Measurements from ENCODE around the gene NMT2.

Gene NMT2

DNA sequence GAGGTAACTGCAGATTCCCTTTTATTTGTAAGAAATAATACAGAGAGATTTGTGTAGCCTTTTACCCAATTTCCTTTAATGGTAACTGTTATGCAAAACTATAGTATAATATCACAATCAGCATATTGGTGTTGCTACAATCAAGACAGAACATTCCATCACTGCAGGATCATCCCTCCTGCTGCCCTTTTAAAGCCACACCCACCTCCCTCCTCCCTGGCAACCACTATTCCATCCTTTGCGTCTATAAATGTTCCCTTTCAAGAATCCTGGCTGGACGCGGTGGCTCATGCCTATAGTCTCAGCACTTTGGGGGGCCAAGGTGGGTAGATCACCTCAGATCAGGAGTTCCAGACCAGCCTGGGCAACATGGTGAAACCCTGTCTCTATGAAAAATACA, 93.1 kb downstream of the NMT2 start:
- no peak for TF ChIP-seq Cebpa-rat (IDR thresholded peaks at IDR 0.05)
- no peak overlapping the region for H3K9ac ChIP-seq
- no peaks in the 10 kb centered on the region for H3K27me3 ChIP-seq
- no peaks in the 10 kb centered on the region for H4K20me1 ChIP-seq
- no peak overlapping the region for H3K27ac ChIP-seq
- peaks cover 13 to 30% (median 25%) of the 10 kb centered on the region in 11 experiments for H3K9me3 ChIP-seq (replicated peaks in 1 of 11)
- H3K4me2 ChIP-seq = no peak overlapping the region
- no peaks in the 10 kb centered on the region for H3K4me1 ChIP-seq
- H3K4me3 ChIP-seq = no peak overlapping the region
- H3K36me3 ChIP-seq = peaks cover 0 to 15% (median 8%) of the 10 kb centered on the region in 11 experiments; a peak in 7 of 22 replicates

DNA sequence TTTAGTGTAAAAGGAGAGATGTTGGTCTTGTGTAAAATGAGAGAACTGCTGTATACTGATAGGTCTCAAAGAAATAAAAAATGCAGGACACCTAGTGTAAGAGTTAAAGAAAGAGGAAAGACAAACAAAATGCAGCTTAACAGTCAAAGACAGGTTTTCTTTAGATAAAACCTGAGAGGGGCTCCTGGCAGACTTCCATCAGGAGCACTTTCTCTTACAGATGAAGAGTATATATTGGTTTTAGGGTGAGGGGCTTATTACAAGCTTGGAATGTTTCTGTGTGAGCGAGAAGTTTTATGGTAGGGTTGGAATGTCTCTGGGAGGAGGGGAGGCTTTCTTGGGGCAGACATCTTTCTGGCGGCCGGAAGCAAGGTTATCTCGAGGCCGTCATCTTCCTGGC, 96.1 kb downstream of the NMT2 start:
- TF ChIP-seq Cebpa-rat (IDR thresholded peaks at IDR 0.05) = no peak
- no peak overlapping the region for H3K9ac ChIP-seq
- H3K9me3 ChIP-seq (replicated peaks in 1 of 11) = peaks cover 17 to 45% (median 30%) of the 10 kb centered on the region in 11 experiments

GRCh38 chr10:15069230-15069629, 99.3 kb downstream of the NMT2 start:
- H3K27ac ChIP-seq = no peak overlapping the region
- H4K20me1 ChIP-seq = no peaks in the 10 kb centered on the region
- no peak overlapping the region for H3K9ac ChIP-seq
- H3K27me3 ChIP-seq = no peaks in the 10 kb centered on the region
- no peak overlapping the region for H3K4me2 ChIP-seq
- no peak overlapping the region for H3K4me3 ChIP-seq
- H3K4me1 ChIP-seq = no peaks in the 10 kb centered on the region
- TF ChIP-seq Cebpa-rat (IDR thresholded peaks at IDR 0.05) = no peak
- H3K36me3 ChIP-seq = peaks cover 0 to 15% (median 9%) of the 10 kb centered on the region in 11 experiments; a peak in 8 of 22 replicates
- H3K9me3 ChIP-seq (replicated peaks in 1 of 11) = peaks cover 36 to 68% (median 52%) of the 10 kb centered on the region in 11 experiments

More for the DNA sequence above, 96.1 kb downstream of the NMT2 start:
- H3K36me3 ChIP-seq = peaks cover 0 to 15% (median 8%) of the 10 kb centered on the region in 11 experiments; a peak in 7 of 22 replicates
- no peak overlapping the region for H3K4me2 ChIP-seq
- H4K20me1 ChIP-seq = no peaks in the 10 kb centered on the region
- H3K4me3 ChIP-seq = no peak overlapping the region
- H3K27me3 ChIP-seq = no peaks in the 10 kb centered on the region
- no peak overlapping the region for H3K27ac ChIP-seq
- no peaks in the 10 kb centered on the region for H3K4me1 ChIP-seq

- Histone ChIP-seq H3K9me3 (replicated peaks in 1 of 11) (peaks cover 36 to 68% (median 53%) of the 10 kb centered on the region in 11 experiments), H3K9ac (no peak overlapping the region), H4K20me1 (no peaks in the 10 kb centered on the region), H3K27me3 (no peaks in the 10 kb centered on the region), H3K4me2 (no peak overlapping the region), H3K4me3 (no peak overlapping the region), H3K4me1 (no peaks in the 10 kb centered on the region), H3K27ac (no peak overlapping the region), H3K36me3 (peaks cover 0 to 15% (median 8%) of the 10 kb centered on the region in 11 experiments; a peak in 8 of 22 replicates)
- no peak for TF ChIP-seq Cebpa-rat (IDR thresholded peaks at IDR 0.05)
Observed at GRCh38 chr10:15068802-15069201, 99.7 kb downstream of the NMT2 start.

DNA sequence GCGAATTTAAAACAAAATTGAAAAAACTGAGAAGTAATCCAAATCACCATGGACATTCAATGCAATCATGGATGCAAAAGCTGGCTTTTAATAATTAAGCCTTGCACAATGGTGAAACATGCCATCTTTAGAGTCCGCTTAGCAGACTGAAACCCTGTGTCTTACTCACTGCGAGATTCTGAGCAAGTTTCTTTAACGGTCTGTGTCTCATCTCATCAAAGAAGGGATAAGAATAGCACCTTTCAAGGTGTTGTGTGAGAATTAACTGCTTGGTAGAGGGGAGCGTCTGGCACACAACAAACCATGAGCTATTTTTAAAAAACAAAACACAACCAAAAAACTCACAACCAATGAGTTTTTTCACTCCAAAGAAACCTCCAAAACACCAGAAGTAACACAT, 101.3 kb downstream of the NMT2 start:
- Histone ChIP-seq H3K27me3 (no peaks in the 10 kb centered on the region), H4K20me1 (no peaks in the 10 kb centered on the region), H3K36me3 (peaks cover 0 to 6% (median 0%) of the 10 kb centered on the region in 11 experiments; a peak in 5 of 22 replicates), H3K4me3 (no peak overlapping the region), H3K27ac (no peak overlapping the region), H3K9me3 (replicated peaks in 1 of 11) (peaks cover 28 to 55% (median 40%) of the 10 kb centered on the region in 11 experiments), H3K4me2 (no peak overlapping the region), H3K9ac (no peak overlapping the region), H3K4me1 (no peaks in the 10 kb centered on the region)
- TF ChIP-seq Cebpa-rat (IDR thresholded peaks at IDR 0.05) = no peak

DNA sequence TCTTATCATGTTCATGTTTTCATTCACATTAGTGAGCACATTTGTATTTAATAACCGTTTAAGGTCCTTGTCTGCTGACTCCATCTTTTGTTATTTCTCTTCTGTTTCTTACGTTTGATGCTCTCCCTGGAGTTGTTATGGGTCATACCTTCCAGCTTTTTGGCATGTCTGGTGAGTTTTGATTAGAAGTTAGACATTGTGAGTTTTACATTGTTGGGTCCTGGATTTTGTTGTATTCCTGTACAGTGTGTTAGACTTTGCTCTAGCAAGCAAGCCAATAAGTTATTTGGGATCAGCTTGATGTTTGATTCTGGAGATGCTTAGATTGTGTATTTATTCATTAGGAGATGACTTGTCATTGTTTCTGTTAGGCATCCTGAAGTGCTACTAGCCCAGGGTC, 107.9 kb downstream of the NMT2 start:
- H3K9ac ChIP-seq = no peak overlapping the region
- H3K4me3 ChIP-seq = no peak overlapping the region
- H3K9me3 ChIP-seq (replicated peaks in 1 of 11) = peaks cover 32 to 40% (median 36%) of the 10 kb centered on the region in 11 experiments
- H4K20me1 ChIP-seq = no peaks in the 10 kb centered on the region
- H3K27ac ChIP-seq = no peak overlapping the region
- H3K36me3 ChIP-seq = peaks cover 0 to 5% (median 0%) of the 10 kb centered on the region in 11 experiments; a peak in 2 of 22 replicates
- TF ChIP-seq Cebpa-rat (IDR thresholded peaks at IDR 0.05) = no peak
- no peak overlapping the region for H3K4me2 ChIP-seq
- H3K4me1 ChIP-seq = no peaks in the 10 kb centered on the region
- H3K27me3 ChIP-seq = no peaks in the 10 kb centered on the region

GRCh38 chr10:15059914-15060313, 108.6 kb downstream of the NMT2 start:
- Histone ChIP-seq H3K36me3 (peaks cover 0 to under 1% (median 0%) of the 10 kb centered on the region in 11 experiments; a peak in 1 of 22 replicates), H3K27me3 (no peaks in the 10 kb centered on the region), H3K4me1 (no peaks in the 10 kb centered on the region), H3K9ac (no peak overlapping the region), H3K4me2 (no peak overlapping the region), H3K4me3 (no peak overlapping the region), H4K20me1 (no peaks in the 10 kb centered on the region), H3K9me3 (replicated peaks in 1 of 11) (peaks cover 27 to 40% (median 33%) of the 10 kb centered on the region in 11 experiments), H3K27ac (no peak overlapping the region)
- no peak for TF ChIP-seq Cebpa-rat (IDR thresholded peaks at IDR 0.05)

- H3K9ac ChIP-seq = no peak overlapping the region
Observed at GRCh38 chr10:15058689-15059088, 109.8 kb downstream of the NMT2 start.

More at GRCh38 chr10:15058689-15059088, 109.8 kb downstream of the NMT2 start:
- no peak overlapping the region for H3K4me3 ChIP-seq
- H3K27me3 ChIP-seq = no peaks in the 10 kb centered on the region
- no peak for TF ChIP-seq Cebpa-rat (IDR thresholded peaks at IDR 0.05)
- H3K9me3 ChIP-seq (replicated peaks in 1 of 11) = peaks cover 32 to 46% (median 40%) of the 10 kb centered on the region in 11 experiments
- no peak overlapping the region for H3K27ac ChIP-seq
- H3K36me3 ChIP-seq = no peaks in the 10 kb centered on the region
- H3K4me1 ChIP-seq = no peaks in the 10 kb centered on the region
- H3K4me2 ChIP-seq = no peak overlapping the region
- H4K20me1 ChIP-seq = no peaks in the 10 kb centered on the region

All from BLaER1 treated with 17β-estradiol and CSF1 and Interleukin-3, amounts not matched to agents 10 nM and 100 nM (cell line).